NCI-H2107 treated with DMSO at 0.1 percent for 48 hours (cell line): Measurements from ENCODE around the gene RAF1.
"Not testable (repeated sequence)": the region's sequence is repeated elsewhere in the genome, so short reads cannot be mapped to it uniquely, and the experiment has no call there.

ENCODE experiments used
- DNase-seq: peaks from one replicate; lab custom pipeline; 2025; ENCODE audit not compliant: unreplicated experiment; lab: John Stamatoyannopoulos, UW

RAF1 gene

DNA sequence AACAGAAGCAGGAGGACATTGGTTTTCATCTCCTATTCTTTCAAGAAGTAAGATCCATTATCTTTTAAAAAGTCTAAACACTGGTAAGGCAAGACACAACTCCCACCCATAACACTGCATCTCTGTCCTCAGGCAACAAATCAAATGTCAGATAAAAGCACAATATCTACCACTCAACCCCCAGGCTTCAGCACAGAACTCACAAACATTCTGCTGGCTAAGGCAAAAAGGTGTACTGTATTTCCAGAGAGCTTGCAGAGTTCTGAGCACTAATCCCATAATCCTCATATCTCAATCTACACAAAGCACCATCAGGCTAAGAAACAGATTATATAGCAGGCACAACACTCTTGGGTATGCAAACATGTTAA lies 20.9 kb downstream of the RAF1 start:
- DNase-seq: no peak

DNA sequence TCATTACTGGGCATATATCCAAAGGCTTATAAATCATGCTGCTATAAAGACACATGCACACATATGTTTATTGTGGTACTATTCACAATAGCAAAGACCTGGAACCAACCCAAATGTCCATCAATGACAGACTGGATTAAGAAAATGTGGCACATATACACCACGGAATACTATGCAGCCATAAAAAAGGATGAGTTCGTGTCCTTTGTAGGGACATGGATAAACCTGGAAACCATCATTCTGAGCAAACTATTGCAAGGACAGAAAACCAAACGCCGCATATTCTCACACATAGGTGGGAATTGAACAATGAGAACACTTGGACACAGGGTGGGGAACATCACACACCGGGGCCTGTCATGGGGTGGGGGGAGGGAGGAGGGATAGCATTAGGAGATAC lies 23.1 kb downstream of the RAF1 start:
- not testable (repeated sequence) for DNase-seq

DNA sequence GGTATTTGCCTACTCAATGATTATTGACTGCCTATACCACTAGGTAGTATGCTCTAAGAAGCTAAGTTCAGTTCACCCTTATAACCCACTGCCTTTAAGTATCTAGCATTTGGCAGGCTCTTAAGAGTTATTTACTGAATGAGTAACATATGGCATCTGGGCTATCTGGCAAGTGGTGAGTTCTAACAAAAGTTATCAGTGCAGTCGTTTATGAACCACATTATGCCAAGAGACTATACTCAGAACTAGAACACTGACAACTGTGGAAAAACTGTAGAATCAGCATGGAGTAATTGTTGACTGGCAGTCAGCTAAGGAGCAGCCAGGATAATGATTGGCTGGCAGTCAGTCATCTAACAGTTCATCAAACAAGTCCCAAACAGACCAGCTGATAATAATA lies 25.8 kb downstream of the RAF1 start:
- DNase-seq: no peak

DNA sequence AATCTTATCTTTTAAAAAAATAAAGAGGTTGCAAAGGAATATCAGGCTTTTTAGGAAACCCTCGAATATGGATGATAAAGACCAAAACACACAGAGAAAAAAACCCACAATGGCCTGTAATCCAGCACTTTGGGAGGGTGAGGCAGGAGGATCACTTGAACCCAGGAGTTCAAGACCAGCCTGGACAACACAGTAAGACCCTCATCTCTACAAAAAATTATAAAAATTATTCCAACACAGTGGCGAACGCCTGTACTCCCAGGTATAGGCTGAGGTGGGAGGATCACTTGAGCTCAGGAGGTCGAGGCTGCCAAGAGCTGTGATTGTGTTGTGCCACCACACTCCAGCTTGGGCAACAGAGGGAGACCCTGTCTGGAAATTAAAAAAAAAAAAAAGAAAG lies 30.8 kb downstream of the RAF1 start:
- DNase-seq: no peak

DNA sequence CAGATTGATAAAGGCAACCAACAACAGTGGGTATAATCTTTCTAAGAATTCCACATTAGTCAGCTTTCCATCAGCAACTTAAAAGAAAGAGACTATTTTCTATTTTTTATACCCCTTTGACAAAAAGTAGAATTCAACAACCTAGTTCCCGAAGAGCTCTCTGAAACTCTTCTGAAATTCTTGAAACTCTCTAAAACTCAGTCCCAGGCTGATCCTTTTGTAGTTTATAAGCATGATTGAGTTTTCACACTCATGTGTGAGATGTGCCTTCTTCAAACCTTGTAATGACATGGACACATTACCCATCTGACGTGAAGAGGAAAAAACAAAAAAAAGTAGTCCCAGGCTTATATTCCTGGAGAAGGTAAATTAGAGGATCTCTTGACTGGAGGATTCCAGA lies 31.4 kb downstream of the RAF1 start:
- DNase-seq: no peak

DNA sequence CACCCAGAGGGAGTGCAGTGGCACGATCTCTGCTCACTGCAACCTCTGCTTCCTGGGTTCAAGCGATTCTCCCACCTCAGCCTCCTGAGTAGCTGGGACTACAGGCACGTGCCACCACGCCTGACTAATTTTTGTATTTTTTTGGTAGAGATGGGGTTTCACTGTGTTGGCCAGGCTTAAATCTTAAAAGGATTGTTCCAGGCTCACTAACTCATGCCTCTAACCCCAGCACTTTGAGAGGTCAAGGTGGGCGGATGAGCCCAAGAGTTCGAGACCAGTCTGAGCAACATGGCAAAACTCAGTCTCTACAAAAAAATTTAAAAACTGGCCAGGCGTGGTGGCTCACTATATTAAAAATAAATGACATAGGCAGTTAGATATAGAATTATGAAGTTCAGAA lies 33.1 kb downstream of the RAF1 start:
- DNase-seq: not testable (repeated sequence)

DNA sequence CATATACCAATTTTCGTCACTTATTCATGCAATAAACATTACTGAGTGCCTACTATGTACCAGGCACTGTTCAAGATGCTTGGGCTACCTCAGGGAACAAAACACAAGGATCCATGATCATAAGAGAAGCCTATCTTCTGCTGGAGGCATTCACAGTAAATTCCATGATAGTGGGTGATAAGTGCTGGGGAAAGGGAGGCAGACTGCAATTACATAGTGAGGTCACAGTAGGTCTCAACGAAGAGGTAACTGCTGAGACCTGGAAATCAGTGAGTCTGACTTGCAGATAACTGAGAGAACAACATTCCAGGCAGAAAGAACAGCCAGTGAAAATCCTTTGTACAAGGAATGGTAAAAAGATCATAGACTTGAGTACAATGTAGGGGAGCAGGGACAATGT lies 33.6 kb downstream of the RAF1 start:
- DNase-seq: no peak

DNA sequence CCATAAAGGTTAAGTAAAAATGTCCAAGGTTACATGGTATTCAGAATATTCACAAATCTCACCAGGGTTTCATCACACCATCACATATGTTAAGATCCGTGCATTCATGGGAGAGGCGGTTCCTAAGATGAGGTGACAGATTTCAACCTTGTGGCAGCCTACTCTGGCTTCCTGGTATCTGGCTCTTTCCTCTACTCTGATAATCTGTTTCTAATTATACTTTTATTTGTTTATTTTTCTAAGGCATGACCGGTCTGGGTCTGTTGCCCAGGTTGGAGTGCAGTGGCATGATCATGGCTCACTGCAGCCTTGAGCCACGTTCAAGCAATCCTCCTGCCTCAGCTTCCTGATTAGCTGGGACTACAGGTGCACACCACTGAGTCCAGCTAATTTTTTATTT lies 34.4 kb downstream of the RAF1 start:
- DNase-seq: no peak

DNA sequence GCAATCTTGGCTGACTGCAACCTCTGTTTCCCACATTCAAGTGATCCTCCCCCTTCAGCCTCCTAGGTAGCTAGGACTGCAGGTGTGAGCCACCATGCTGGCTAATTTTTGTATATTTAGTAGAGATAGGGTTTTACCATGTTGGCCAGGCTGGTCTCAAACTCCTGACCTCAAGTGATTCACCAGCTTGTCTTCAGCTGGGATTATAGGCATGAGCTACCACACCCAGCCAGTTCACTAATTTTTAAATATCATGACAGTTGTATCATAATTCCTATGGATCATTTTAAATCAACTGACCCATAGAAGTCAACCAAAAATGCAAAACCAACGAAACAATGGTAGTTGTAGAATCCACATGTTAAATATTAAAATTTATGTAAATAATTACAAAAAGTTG lies 35.1 kb downstream of the RAF1 start:
- DNase-seq: no peak

DNA sequence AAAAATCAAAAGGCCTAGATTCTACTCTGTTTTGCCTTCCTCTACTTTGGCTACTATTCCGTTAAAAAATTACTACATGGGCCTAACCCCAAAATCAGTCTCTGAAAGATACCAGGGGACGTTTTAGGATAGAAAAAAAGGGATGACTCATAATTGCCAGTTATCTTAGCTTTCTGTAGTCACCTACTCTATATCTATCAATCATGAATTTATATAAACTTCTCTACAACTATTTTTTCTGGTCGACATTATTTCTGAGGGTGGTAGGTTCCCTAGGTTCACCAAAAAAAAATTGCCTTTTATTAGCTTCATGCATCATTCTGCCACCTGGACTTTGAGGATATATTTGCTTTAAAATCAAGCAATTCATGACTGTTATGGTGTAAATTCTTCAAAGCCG lies 36.5 kb downstream of the RAF1 start:
- no peak for DNase-seq

DNA sequence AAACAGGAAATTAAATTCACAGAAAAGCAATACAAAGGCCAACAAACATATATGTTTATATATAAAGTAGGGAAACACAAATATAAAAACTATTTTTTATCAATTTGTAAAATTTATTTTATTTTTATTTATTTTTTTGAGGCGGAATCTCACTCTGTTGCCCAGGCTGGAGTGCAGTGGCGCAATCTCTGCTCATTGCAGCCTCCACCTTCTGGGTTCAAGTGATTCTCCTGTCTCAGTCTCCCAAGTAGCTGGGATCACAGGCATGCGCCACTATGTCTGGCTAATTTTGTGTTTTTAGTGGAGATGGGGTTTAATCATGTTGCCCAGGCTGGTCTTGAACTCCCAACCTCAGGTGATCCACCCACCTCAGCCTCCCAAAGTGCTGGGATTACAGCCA lies 39.0 kb downstream of the RAF1 start:
- DNase-seq: not testable (repeated sequence)

DNA sequence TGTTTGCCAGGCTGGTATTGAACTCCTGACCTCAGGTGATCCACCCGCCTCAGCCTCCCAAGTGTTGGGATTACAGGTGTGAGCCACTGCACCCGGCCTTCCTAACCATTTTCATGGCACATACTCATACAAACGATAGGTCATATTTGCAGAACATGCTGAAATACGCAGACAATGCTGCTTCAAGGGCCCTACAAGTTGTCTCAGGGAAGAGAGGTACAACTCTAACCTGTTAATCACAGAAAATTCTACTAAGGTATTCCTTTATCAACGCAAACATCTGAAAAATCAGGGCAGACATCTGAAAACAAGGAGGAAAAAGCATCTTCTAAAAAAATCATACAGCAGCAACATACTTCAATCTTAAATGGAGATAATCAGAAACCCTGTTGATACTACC lies 39.9 kb downstream of the RAF1 start:
- DNase-seq: no peak

DNA sequence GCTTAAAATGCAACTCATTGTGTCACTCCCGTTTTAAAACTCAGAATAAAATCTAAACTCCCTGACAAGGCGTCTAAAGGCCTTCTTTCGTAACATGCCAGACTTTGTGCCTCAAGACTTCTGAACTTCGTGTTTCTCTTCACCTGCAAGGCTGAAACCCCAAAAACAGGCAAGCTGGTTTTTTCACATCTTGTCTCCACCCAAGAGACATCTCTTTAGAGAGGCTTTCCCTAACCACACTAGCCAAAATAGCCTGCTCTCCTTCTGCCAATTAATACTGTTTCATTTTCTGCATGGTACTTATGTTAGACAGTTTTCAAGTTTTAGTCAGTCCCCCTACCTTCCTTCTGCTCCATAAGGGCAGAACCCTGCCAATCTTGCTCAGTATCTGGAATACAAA lies 41.6 kb downstream of the RAF1 start:
- DNase-seq: no peak

DNA sequence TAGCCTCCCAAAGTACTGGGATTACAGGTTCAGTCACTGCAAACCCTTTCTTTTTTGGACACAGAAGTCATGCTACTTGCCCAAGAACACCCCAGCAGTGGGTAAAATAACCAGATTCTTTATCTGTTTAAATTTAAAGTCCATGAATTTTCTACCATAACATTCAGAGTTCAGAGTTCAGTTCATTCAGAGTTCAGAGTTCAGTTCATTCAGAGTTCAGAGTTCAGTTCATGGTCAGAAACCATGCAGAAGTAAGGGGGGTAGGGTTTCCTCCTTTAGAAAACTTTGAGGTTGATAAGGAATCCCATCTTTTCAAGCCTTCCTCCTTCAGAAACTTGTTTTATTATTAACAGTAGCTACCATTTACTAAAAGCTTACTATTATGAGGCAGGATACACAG lies 43.2 kb downstream of the RAF1 start:
- DNase-seq: no peak

DNA sequence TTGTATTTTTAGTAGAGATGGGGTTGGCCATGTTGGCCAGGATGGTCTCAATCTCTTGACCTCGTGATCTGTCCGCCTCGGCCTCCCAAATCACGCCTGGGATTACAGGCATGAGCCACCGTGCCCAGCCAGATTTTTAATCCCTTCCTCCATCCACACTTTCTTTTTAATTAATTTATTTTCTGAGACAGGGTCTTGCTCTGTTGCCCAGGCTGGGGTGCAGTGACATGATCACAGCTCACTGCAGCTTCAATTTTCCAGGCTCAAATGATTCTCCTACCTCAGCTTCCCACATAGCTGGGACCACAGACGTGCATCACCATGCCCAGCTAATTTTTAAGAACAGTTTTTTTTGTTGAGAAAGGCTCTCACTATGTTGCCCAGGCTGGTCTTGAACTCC lies 43.6 kb downstream of the RAF1 start:
- no peak for DNase-seq

DNA sequence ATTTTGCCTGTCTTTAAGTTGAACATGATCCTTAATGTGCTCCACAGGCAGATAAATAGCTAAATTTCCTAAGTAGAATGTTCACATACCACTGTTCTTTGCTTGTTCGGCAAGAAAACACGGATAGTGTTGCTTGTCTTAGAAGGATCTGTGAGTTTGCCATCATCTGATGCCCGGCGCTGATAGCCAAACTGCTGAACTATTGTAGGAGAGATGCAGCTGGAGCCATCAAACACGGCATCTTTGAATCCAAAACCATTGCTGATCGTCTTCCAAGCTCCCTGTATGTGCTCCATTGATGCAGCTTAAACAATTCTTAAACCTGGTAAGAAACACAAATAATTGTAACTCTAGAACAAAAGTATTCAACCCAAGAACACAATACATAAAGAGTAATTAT lies 45.5 kb downstream of the RAF1 start:
- DNase-seq: no peak

DNA sequence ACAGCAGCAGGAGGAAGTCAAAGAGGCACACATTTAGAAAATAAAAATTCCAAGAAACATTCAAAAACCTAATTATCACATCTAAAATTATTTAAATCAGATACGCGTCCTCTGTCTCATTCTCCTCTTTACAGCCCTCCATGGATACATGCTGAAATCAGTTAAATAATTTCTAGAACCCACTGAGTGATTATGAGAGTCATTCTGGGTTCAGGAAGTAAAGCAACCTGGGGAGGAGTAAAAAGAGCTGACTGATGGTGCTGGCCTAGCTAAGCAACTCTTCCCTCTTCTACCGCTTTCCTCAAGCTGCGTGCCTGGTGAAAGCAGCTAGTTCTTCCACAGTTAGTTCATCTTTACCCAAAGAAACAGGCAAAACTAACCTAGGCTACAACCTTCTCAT lies 48.7 kb downstream of the RAF1 start:
- DNase-seq: no peak

DNA sequence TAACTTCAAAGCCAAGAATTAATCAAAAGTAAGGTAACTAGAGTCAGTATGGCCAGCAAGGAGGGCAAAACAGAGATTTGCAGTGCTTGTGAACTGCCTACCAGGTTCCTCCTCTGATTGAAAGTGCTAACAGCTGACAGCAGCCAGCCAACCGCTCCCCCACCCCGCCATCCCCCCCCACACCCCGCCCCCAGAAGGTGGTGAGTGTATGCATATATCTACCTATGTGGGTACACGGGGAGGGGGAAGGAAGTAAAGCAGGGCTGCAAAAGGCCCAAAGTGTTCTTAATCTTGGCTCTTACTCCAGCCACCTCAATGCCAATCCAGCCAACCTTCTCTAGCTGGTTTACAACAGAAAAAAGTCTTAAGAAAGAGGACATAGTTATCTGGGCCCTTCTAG lies 50.7 kb downstream of the RAF1 start:
- DNase-seq: no peak

DNA sequence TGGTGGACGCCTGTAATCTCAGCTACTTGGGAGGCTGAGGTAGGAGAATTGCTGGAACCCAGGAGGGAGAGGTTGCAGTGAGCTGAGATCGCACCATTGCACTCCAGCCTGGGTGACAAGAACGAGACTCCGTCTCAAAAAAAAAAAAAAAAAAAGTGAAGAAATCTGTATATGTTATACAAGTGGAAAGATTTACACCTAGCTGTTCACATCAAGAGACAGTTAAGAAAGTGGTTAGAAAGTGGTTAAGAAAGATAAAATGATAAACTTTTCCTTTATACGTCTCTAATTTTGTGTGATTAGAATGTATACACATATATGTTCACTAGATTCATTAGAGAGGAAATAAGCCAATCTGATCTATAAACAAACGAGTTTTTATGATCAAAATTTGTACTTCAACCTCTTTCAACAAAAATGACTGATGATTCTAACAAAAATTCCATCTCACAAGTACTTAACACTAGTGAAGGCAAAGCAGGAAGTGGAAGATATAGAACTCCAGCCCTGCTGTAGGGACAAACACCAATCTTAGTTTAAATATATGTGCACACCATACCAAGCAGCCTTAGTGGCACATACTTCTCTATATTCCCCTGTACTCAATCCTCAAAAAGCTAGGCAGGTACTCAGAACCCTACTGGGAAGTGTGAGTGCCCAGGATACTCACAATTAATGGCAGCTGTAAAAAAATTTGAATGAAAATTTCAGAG lies 51.2 kb downstream of the RAF1 start:
- DNase-seq: no peak

DNA sequence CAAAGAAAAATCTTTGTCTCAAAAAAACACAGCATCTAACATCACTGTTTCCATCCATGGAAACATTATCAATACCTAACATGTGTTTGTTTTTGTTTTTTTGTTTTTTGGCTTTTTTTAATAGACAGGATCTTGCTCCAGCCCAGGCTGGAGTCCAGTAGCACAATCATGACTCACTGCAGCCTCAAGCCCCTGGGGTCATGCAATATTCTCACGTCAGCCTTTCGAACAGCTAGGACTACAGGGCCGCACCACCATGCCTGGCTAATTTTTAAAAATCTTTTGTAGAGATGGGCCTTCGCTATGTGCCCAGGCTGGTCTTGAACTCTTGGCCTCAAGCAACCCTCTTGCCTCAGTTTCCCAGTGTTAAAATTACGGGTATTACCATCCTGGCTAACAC lies 52.8 kb downstream of the RAF1 start:
- DNase-seq: no peak

DNA sequence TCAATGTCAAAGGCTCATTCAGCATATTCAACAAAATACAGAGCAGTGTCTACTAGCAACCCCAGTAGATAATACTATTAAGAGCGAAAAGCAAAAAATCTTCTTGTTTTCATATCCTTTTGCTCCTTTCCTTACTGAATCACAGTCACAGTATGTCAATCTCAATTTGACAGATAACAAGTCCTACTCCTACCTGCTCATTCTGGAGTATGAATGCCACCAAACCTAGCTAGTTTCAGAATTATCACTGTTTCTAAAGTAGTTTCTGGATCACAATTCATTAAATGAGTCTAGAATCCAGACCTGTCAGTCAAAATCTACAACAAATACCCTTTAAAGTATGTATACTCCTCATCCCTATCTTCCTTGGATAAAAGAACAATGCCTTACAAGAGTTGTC lies 55.5 kb downstream of the RAF1 start:
- no peak for DNase-seq

DNA sequence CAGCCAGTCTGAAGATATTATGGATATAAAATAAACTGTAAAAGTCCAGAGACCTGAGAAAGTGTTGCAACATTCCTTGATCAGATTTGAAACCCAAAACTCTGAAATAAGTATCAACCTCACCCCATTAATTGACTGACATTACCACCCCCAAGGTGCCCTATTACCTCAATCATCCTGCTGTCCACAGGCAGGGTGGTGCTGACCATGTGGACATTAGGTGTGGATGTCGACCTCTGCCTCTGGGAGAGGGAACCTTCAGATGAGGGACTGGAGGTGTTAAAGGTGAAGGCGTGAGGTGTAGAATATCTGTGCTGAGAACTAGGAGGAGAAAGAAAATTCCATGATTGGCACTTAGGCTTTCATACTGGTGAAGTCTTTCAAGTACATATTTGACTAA lies 59.9 kb downstream of the RAF1 start:
- DNase-seq: no peak

DNA sequence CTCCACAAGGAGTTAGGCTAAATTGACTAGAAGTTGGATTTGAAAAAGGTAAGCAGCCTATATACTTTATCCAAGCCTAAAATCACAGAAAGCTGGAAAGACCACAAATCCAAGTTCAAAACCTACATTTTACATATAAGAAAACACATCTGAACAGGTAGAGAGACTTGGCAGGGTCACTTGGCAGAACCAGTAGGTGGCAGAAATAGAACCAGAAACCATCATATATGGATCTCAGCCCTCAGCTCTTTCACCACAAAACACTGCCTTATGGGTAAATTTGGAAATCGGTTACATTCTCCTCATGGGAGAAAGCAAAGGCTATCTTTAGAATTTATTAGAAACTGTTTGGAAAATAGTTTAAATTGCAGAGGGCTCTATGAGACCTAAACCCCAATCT lies 62.8 kb downstream of the RAF1 start:
- DNase-seq: no peak

DNA sequence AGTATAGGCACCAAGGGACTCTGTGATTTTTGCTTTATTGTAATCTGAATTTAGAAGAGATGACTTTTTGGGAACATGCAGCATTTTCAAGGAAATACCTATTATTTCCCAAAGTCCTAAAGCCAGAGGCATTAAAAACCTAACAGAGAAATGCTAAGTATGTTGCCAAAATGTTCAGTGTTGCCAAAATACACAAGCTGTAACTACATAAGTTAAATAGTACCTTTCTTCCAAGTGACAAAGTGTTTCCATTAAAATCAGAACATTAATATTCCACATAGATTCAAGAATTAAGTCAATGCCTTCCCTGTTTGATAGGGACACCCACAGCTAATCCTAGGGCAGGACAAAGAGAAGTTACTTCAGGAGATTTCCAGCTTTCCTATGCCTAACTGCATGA lies 65.0 kb downstream of the RAF1 start:
- no peak for DNase-seq
